HG03066 (cell line): Measurements from ENCODE around the gene SMIM8.

Experiments
- ATAC-seq: cut with Tn5 transposase; IDR thresholded peaks from one replicate; pipeline ENCODE4 v1.9.1; 2021; ENCODE audit warnings: low read depth; ENCODE audit not compliant: unreplicated experiment

Gene SMIM8

DNA sequence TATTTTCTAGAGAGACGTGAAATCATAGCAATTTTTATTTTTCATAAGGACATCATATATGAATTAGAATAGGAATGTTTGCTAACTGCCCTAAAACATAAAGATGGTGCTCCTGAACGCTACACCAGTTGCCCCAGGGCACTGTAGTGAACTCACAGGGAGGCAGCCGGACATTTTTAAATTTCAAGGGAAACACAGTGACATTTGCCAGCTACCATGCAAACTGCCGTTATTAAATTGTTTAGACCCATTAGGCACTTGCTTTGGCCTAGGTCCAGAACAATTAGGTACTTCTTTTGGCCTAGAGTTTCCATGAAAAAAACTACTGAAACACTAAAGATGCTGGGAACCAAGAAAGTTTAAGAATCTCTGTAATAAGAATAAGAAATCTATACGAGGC, 60.5 kb downstream of the SMIM8 start:
- ATAC-seq: no peak

- no peak for ATAC-seq
These were observed 61.6 kb downstream of the SMIM8 start for GRCh38 chr6:87384038-87384437.

- ATAC-seq: no peak
These were observed 62.1 kb downstream of the SMIM8 start for GRCh38 chr6:87384449-87384848.

- ATAC-seq: no peak
These were observed 68.9 kb downstream of the SMIM8 start for GRCh38 chr6:87391334-87391733.
